Stimulated activated CD8-positive, alpha-beta memory T cell treated with anti-CD3 and anti-CD28 coated beads, Interleukin-7, amount 100 ng/mL, for 48 hours (primary cell): ENCODE data around the gene DENND5B.
"Not testable (repeated sequence)": the region's sequence is repeated elsewhere in the genome, so short reads cannot be mapped to it uniquely, and the experiment has no call there.

ENCODE experiments used
- DNase-seq, 2 donors: peaks; one replicate each; pipeline ENCODE4 v3.0.0-alpha.2; 2020; ENCODE audit warnings: low read depth in 1 of 2; ENCODE audit errors: extremely low read depth in 1 of 2

DENND5B gene

GRCh38 chr12:31477687-31478086 is 113.2 kb downstream of the DENND5B start:
- no peak for DNase-seq

GRCh38 chr12:31476437-31476836 is 114.5 kb downstream of the DENND5B start:
- DNase-seq: no peak

GRCh38 chr12:31475610-31476009 is 115.3 kb downstream of the DENND5B start:
- DNase-seq: not testable (repeated sequence)

GRCh38 chr12:31474751-31475150 is 116.2 kb downstream of the DENND5B start:
- no peak for DNase-seq

- DNase-seq: no peak
Measured at GRCh38 chr12:31471823-31472222, 119.1 kb downstream of the DENND5B start.

- no peak for DNase-seq
Measured at GRCh38 chr12:31471051-31471450, 119.9 kb downstream of the DENND5B start.

GRCh38 chr12:31470459-31470858 is 120.5 kb downstream of the DENND5B start:
- no peak for DNase-seq

- no peak for DNase-seq
Measured at GRCh38 chr12:31466768-31467167, 124.2 kb downstream of the DENND5B start.

GRCh38 chr12:31465002-31465401 is 125.9 kb downstream of the DENND5B start:
- no peak for DNase-seq

- no peak for DNase-seq
Measured at GRCh38 chr12:31460024-31460423, 130.9 kb downstream of the DENND5B start.

GRCh38 chr12:31456562-31456961 is 134.4 kb downstream of the DENND5B start:
- no peak for DNase-seq

GRCh38 chr12:31444736-31445135 is 146.2 kb downstream of the DENND5B start:
- DNase-seq: no peak

- no peak for DNase-seq
Measured at GRCh38 chr12:31440586-31440985, 150.3 kb downstream of the DENND5B start.

- DNase-seq: no peak
Measured at GRCh38 chr12:31440134-31440533, 150.8 kb downstream of the DENND5B start.

GRCh38 chr12:31431721-31432240 is 159.2 kb downstream of the DENND5B start:
- DNase-seq: no peak

GRCh38 chr12:31423405-31423804 is 167.5 kb downstream of the DENND5B start:
- DNase-seq: no peak

GRCh38 chr12:31412292-31412801 is 178.6 kb downstream of the DENND5B start:
- no peak for DNase-seq

GRCh38 chr12:31408763-31409162 is 182.2 kb downstream of the DENND5B start:
- no peak for DNase-seq

GRCh38 chr12:31407562-31407961 is 183.4 kb downstream of the DENND5B start:
- no peak for DNase-seq

GRCh38 chr12:31406345-31406744 is 184.6 kb downstream of the DENND5B start:
- no peak for DNase-seq

- no peak for DNase-seq
Measured at GRCh38 chr12:31405021-31405420, 185.9 kb downstream of the DENND5B start.

- peak in 1 of 2 donors; percentile 17 for DNase-seq
Measured at GRCh38 chr12:31403099-31403607, 187.8 kb downstream of the DENND5B start.

- DNase-seq: no peak
Measured at GRCh38 chr12:31393004-31393550, 197.9 kb downstream of the DENND5B start.
